GM18517 (cell line): ENCODE results near the gene FLACC1.

Experiments used
- ATAC-seq: cut with Tn5 transposase; IDR thresholded peaks from one replicate; pipeline ENCODE4 v1.9.1; 2021; ENCODE audit warnings: mild to moderate bottlenecking, moderate library complexity; ENCODE audit not compliant: unreplicated experiment

The FLACC1 gene

GRCh38 chr2:201280191-201281040, 76.7 kb downstream of the FLACC1 start:
- no peak for ATAC-seq

DNA sequence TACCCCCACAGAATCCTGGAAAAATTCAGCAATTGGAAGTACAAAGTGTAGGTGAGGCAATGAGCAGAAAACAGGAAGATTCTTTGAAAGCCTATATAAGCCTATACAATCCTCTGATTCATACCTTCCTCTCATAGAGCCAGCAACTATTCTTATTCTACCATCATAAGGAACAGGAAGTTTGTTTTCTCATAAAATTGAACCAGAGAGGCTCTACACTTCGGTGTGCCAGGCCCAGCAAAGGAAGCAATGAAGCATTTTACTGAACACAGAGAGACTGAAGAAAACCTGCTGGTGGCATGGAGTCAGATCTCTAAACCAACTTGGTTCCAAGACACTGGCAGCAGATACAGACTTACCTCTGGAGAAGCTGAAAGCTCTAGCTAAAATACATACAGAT, 78.1 kb downstream of the FLACC1 start:
- no peak for ATAC-seq

- no peak for ATAC-seq
Observed at GRCh38 chr2:201276511-201276910, 80.6 kb downstream of the FLACC1 start.

GRCh38 chr2:201275990-201276389, 81.2 kb downstream of the FLACC1 start:
- no peak for ATAC-seq

- no peak for ATAC-seq
Observed at GRCh38 chr2:201275069-201275468, 82.1 kb downstream of the FLACC1 start.

DNA sequence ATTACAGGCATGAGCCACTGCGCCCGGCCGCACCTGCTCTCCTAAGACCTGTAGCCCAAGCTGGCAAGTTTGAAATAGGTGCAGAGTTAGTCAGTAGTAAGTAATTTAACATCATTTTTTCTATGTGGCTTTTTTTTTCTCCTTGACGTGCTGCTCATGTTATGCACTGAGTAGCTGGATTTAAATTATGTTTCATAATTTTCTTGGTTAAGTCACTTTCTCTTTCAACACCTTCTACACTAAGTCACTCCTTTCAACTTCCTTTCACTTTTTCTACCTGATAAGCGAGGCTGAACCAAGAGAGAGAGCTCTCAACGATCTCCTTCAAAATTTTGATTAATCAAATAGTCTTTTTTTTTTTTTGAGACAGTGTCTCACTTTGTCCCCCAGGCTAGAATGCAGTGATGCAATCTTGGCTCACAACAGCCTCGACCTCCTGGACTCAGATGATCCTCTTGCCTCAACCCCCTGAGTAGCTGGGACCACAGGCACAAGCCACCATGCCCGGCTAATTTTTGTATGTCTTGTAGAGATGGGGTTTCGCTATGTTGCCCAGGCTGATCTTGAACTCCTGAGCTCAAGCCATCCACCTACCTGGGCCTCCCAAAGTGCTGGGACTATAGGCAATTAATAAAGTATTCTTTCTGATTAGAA, 83.7 kb downstream of the FLACC1 start:
- ATAC-seq = no peak

GRCh38 chr2:201271917-201272316, 85.2 kb downstream of the FLACC1 start:
- no peak for ATAC-seq

- ATAC-seq = no peak
Observed at GRCh38 chr2:201270293-201271001, 86.7 kb downstream of the FLACC1 start.

DNA sequence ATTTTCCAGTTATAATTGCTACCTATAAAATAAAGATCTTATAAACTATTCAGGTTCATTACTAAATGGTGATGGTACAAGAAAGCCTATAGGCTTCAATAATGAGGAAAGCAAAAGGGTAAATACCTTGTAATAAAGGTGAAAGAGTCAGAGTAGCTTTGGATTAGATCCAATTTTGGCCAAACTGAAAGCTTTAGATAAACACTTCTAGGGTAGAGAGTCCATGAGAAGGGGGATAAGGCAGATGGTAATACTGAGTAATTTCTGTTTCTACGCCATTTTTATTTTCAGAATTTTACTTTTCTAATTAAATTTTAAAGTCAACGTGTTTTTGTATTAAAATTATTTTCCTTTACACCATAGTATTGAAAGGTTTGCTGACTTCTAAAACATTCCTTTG, 87.4 kb downstream of the FLACC1 start:
- ATAC-seq = no peak

GRCh38 chr2:201267278-201268030, 89.7 kb downstream of the FLACC1 start:
- no peak for ATAC-seq

- no peak for ATAC-seq
Observed at GRCh38 chr2:201266629-201267028, 90.5 kb downstream of the FLACC1 start.

GRCh38 chr2:201264472-201265173, 92.5 kb downstream of the FLACC1 start:
- no peak for ATAC-seq

- no peak for ATAC-seq
Observed at GRCh38 chr2:201263779-201264178, 93.4 kb downstream of the FLACC1 start.

GRCh38 chr2:201262718-201263117, 94.4 kb downstream of the FLACC1 start:
- no peak for ATAC-seq

DNA sequence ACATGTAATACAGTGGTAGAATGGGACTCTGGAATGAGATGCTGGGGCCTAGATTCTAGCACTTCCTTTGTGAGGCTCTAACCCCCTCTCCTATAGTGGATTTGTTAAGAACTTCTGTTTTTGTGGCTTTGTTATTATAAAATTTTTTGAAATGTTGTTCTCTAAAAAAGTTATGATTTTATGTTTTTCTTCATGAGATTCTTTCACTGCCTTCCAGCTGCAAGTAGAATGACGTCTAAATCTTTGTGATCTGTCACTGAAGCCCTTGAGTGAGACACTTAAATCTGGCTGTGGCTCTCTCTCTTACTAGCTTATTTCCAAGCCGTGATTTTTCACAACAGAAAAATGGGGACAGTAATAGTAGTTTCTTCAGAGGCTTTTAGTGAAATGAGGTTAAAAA, 95.2 kb downstream of the FLACC1 start:
- ATAC-seq = no peak

DNA sequence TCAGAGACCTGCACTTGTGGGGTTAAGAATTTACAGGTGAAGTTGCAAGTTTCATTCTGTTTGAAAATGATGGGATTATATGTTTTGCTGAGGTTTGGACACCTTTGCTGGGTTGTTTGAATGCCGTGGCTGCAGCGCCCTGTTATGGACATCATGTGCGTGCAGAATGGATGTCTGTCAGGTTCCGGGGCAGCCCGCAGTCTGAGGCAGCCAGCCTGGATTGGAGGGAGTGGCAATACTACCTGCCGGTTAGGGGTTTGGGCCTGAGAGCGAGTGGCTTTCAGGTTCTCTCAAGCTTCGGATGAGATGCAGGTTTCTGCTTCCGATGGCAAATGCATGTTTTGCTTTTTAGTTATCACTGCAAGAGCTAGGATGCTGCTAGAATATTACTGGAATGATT, 95.7 kb downstream of the FLACC1 start:
- ATAC-seq = no peak

GRCh38 chr2:201260302-201260800, 96.8 kb downstream of the FLACC1 start, which contains the start of gene CASP8:
CASP8 (plus strand) TSS chr2:201260536; CDS start chr2:201266487, 5,951 bp downstream.
- peak; percentile 29 for ATAC-seq

DNA sequence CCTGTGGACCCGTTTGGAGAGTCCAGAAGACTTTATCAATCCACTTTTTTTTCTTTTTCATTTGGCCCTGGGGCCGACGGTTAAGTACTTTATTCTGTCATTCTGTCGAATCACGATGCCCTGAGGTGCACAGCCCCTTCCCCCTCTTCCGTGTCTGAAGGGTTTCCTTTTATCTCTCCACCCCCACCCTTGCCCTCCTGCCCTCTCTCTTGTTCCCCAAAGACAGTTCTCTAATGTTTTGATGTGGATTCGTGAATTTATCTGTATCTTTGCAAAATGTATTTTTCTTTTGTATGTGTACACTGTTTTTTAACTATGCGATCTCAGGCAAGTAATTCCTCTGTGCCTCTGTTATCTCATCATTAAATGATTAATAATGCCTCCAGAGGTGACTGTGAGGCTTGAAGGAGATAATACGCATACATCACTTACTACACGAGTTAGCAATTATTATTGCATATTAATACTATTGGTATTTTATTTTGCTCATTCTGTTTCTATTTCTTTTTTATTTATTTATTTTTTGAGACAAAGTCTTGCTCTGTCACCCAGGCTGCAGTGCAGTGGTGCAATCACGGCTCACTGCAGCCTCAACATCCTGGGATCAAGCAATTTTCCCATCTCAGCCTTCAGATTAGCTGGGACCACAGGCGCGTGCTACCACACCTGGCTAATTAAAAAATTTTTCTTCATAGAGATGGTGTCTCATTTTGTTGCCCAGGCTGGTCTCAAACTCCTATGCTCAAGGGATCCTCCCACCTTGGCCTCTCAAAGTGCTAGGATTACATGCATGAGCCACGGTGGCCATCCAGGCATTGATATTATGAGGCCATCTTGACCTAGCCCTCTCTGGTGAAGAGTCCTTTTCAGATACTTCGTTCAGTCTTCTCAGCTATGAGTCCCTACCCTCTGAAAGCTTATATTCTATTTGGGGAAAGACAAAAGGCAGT, 98.2 kb downstream of the FLACC1 start:
- ATAC-seq = no peak
